WTC11 (cell line): ENCODE data around the gene PGD. TPM values are rescaled to one million over a fixed set of nuclear protein-coding genes. Genes with fewer than 3 reads are reported as not detected.
A peak's percentile ranks its signal among the peaks of the same experiment; 100 is the strongest.

Source experiments
- ATAC-seq: fragments of 200-7000 bp; cut with Tn5 transposase; 2 replicates; pipeline ENCODE4 v1.10.0; 2021; ENCODE audit warnings: mild to moderate bottlenecking, moderate library complexity
- CTCF ChIA-PET: fragments of 300-600 bp; sonication (Branson Sonifier 250); formaldehyde crosslinking; loops from one replicate; lab custom pipeline; 2021; ENCODE audit warnings: antibody characterized with exemption; lab: Charles Lee
- POLR2A ChIA-PET: fragments of 350-600 bp; sonication (Branson Sonifier 250); formaldehyde crosslinking; loops from one replicate; lab custom pipeline; 2021; ENCODE audit warnings: antibody characterized with exemption; lab: Charles Lee
- DNase-seq: peaks from one replicate; pipeline ENCODE4 v3.0.0; 2021; ENCODE audit warnings: low spot score
- H3K27ac Mint-ChIP-seq: 2 replicates; pipeline ENCODE4 v1.8.0; 2021; ENCODE audit warnings: mixed read lengths
- H3K27me3 Mint-ChIP-seq: 2 replicates; pipeline ENCODE4 v1.8.0; 2021; ENCODE audit warnings: low read depth, mild to moderate bottlenecking, moderate library complexity, mixed read lengths
- H3K36me3 Mint-ChIP-seq: 2 replicates; pipeline ENCODE4 v1.8.0; 2021; ENCODE audit warnings: mixed read lengths
- H3K4me1 Mint-ChIP-seq: 2 replicates; pipeline ENCODE4 v1.8.0; 2022; ENCODE audit warnings: mixed read lengths
- H3K4me3 Mint-ChIP-seq: 2 replicates; pipeline ENCODE4 v1.8.0; 2021; ENCODE audit warnings: mild to moderate bottlenecking, moderate library complexity, mixed read lengths
- H3K9me3 Mint-ChIP-seq: 2 replicates; pipeline ENCODE4 v1.8.0; 2021; ENCODE audit warnings: mixed read lengths
- CREB1 ChIP-seq: sonication (generic); formaldehyde crosslinking; IDR thresholded peaks from 2 replicates; pipeline ENCODE4 v1.8.0; 2023; ENCODE audit warnings: mild to moderate bottlenecking, missing genetic modification reagents
- CREM ChIP-seq: sonication (generic); formaldehyde crosslinking; IDR thresholded peaks from 2 replicates; pipeline ENCODE4 v1.8.1; 2022; ENCODE audit warnings: mild to moderate bottlenecking, missing genetic modification reagents, moderate library complexity
- ESRRA ChIP-seq: sonication (generic); formaldehyde crosslinking; IDR thresholded peaks from 2 replicates; pipeline ENCODE4 v1.8.1; 2022; ENCODE audit warnings: mild to moderate bottlenecking, missing genetic modification reagents, borderline replicate concordance
- FOXJ3 ChIP-seq: sonication (generic); formaldehyde crosslinking; IDR thresholded peaks from 2 replicates; pipeline ENCODE4 v1.9.0; 2021; ENCODE audit warnings: missing genetic modification reagents, mild to moderate bottlenecking, borderline replicate concordance
- FOXP1 ChIP-seq: sonication (generic); formaldehyde crosslinking; IDR thresholded peaks from 2 replicates; pipeline ENCODE4 v1.8.0; 2022; ENCODE audit warnings: missing genetic modification reagents, mild to moderate bottlenecking, moderate library complexity, borderline replicate concordance
- GABPB1 ChIP-seq: sonication (generic); formaldehyde crosslinking; IDR thresholded peaks from 2 replicates; pipeline ENCODE4 v1.8.1; 2023; ENCODE audit warnings: mild to moderate bottlenecking, missing genetic modification reagents
- GTF2I ChIP-seq: fragments of 250-450 bp; sonication (Bioruptor Pico); conservative IDR thresholded peaks from 2 replicates; pipeline ENCODE4 v1.4.0; 2021; ENCODE audit warnings: mild to moderate bottlenecking
- JUN ChIP-seq: sonication (generic); formaldehyde crosslinking; IDR thresholded peaks from 2 replicates; pipeline ENCODE4 v1.8.0; 2023; ENCODE audit warnings: mild to moderate bottlenecking, missing genetic modification reagents
- NFE2L1 ChIP-seq: sonication (generic); formaldehyde crosslinking; IDR thresholded peaks from 2 replicates; pipeline ENCODE4 v1.8.1; 2023; ENCODE audit warnings: missing genetic modification reagents
- NFYB ChIP-seq: sonication (generic); formaldehyde crosslinking; conservative IDR thresholded peaks from 2 replicates; pipeline ENCODE4 v1.8.0; 2022; ENCODE audit warnings: low read depth, missing genetic modification reagents
- PRDM15 ChIP-seq: sonication (generic); formaldehyde crosslinking; IDR thresholded peaks from 2 replicates; pipeline ENCODE4 v1.8.0; 2022; ENCODE audit warnings: missing genetic modification reagents
- SP1 ChIP-seq: sonication (generic); formaldehyde crosslinking; conservative IDR thresholded peaks from 2 replicates; pipeline ENCODE4 v1.8.1; 2022; ENCODE audit warnings: missing genetic modification reagents
- TEAD1 ChIP-seq: sonication (generic); formaldehyde crosslinking; IDR thresholded peaks from 2 replicates; pipeline ENCODE4 v1.8.0; 2022; ENCODE audit warnings: mild to moderate bottlenecking, missing genetic modification reagents
- ZNF263 ChIP-seq: sonication (generic); formaldehyde crosslinking; IDR thresholded peaks from 2 replicates; pipeline ENCODE4 v1.8.1; 2022; ENCODE audit warnings: low read depth, mild to moderate bottlenecking, moderate library complexity, missing genetic modification reagents
- ZNF416 ChIP-seq: fragments of 250-450 bp; sonication (Bioruptor Pico); IDR thresholded peaks from 2 replicates; pipeline ENCODE4 v1.9.0; 2021; ENCODE audit warnings: mild to moderate bottlenecking, inconsistent platforms
- total RNA-seq: library from RNA; stranded (reverse); gene quantifications from 3 replicates; pipeline ENCODE4 v1.2.3, GENCODE V29; 2021
- TF ChIP-seq, protein P1 (sequence below): sonication (generic); formaldehyde crosslinking; IDR thresholded peaks from 2 replicates; pipeline ENCODE4 v1.8.0; 2022; ENCODE audit warnings: mild to moderate bottlenecking, missing genetic modification reagents
- TF ChIP-seq, protein P2 (sequence below): sonication (generic); formaldehyde crosslinking; IDR thresholded peaks from 2 replicates; pipeline ENCODE4 v1.8.0; 2022; ENCODE audit warnings: mild to moderate bottlenecking, missing genetic modification reagents

PGD gene
- total RNA-seq, 1 experiment from 2014 or later = 278 TPM

- TF ChIP-seq, protein P1, sequence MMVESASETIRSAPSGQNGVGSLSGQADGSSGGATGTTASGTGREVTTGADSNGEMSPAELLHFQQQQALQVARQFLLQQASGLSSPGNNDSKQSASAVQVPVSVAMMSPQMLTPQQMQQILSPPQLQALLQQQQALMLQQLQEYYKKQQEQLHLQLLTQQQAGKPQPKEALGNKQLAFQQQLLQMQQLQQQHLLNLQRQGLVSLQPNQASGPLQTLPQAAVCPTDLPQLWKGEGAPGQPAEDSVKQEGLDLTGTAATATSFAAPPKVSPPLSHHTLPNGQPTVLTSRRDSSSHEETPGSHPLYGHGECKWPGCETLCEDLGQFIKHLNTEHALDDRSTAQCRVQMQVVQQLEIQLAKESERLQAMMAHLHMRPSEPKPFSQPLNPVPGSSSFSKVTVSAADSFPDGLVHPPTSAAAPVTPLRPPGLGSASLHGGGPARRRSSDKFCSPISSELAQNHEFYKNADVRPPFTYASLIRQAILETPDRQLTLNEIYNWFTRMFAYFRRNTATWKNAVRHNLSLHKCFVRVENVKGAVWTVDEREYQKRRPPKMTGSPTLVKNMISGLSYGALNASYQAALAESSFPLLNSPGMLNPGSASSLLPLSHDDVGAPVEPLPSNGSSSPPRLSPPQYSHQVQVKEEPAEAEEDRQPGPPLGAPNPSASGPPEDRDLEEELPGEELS = no peak; the same call in none of the 2 replicates
- TF ChIP-seq CREM (CRISPR knock-in tag) = peak; percentile 81; the same call in 1 of the 2 replicates
- peak; percentile 33; the same call in 1 of the 2 replicates for TF ChIP-seq ESRRA (CRISPR knock-in tag)
- TF ChIP-seq ZNF416 (CRISPR knock-in tag) = no peak
- TF ChIP-seq, protein P2, sequence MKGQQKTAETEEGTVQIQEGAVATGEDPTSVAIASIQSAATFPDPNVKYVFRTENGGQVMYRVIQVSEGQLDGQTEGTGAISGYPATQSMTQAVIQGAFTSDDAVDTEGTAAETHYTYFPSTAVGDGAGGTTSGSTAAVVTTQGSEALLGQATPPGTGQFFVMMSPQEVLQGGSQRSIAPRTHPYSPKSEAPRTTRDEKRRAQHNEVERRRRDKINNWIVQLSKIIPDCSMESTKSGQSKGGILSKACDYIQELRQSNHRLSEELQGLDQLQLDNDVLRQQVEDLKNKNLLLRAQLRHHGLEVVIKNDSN (CRISPR knock-in tag) = no peak
- 0 out of 2 replicates have a peak, but pooled peaks have one; percentile 10 for TF ChIP-seq CREB1 (CRISPR knock-in tag)
- no peak for TF ChIP-seq NFYB (CRISPR knock-in tag)
- no peak for TF ChIP-seq GTF2I (CRISPR knock-in tag)
- peak; percentile 86 for TF ChIP-seq SP1 (CRISPR knock-in tag)
- TF ChIP-seq TEAD1 (CRISPR knock-in tag) = no peak; the same call in none of the 2 replicates
- TF ChIP-seq FOXJ3 (CRISPR knock-in tag) = no peak
- TF ChIP-seq FOXP1 (CRISPR knock-in tag) = peak; percentile 85
- TF ChIP-seq NFE2L1 (CRISPR knock-in tag) = peak; percentile 84; the same call in 1 of the 2 replicates
- TF ChIP-seq ZNF263 (CRISPR knock-in tag) = 0 out of 2 replicates have a peak, but pooled peaks have one; percentile 17
- TF ChIP-seq, all 79 proteins: peak for 32
Measured at GRCh38 chr1:10430216-10431069, 31.6 kb downstream of the PGD start, which contains the start of gene CENPS (continued).

- Mint-ChIP-seq H3K36me3 (no peaks in the 10 kb centered on the region), H3K27me3 (no peaks in the 10 kb centered on the region), H3K9me3 (no peaks in the 10 kb centered on the region), H3K27ac (peak overlapping the region; percentile 55), H3K4me1 (peaks cover 16% of the 10 kb centered on the region), H3K4me3 (peak overlapping the region; percentile 77)
- POLR2A ChIA-PET = interaction anchor here (0.6 to 1.7 kb wide), 4 partner anchors 33 to 221 kb away, joined by 3 to 8 read pairs (median 3); partner anchors contain the start of gene KIF1B
- CTCF ChIA-PET = interaction anchor here (0.7 to 3.3 kb wide), 19 partner anchors 8 to 711 kb away, joined by 3 to 39 read pairs (median 5); partner anchors contain the start of genes CORT, KIF1B and PGD
- no peak for DNase-seq
- peak; percentile 2; the same call in 1 of the 2 replicates for ATAC-seq
- 0 out of 2 replicates have a peak, but pooled peaks have one; percentile 0 for TF ChIP-seq NFE2L1 (CRISPR knock-in tag)
- TF ChIP-seq, protein P2 (CRISPR knock-in tag) = no peak
- no peak for TF ChIP-seq GABPB1 (CRISPR knock-in tag)
- no peak for TF ChIP-seq JUN (CRISPR knock-in tag)
- peak; percentile 64 for TF ChIP-seq PRDM15 (CRISPR knock-in tag)
Measured at GRCh38 chr1:10431070-10431730, 32.3 kb downstream of the PGD start.
